HG03064 (cell line): Measurements from ENCODE around the gene BMP15.

Experiments
- ATAC-seq: cut with Tn5 transposase; IDR thresholded peaks from one replicate; pipeline ENCODE4 v1.9.1; 2021; ENCODE audit warnings: low read depth; ENCODE audit not compliant: unreplicated experiment

BMP15 gene

DNA sequence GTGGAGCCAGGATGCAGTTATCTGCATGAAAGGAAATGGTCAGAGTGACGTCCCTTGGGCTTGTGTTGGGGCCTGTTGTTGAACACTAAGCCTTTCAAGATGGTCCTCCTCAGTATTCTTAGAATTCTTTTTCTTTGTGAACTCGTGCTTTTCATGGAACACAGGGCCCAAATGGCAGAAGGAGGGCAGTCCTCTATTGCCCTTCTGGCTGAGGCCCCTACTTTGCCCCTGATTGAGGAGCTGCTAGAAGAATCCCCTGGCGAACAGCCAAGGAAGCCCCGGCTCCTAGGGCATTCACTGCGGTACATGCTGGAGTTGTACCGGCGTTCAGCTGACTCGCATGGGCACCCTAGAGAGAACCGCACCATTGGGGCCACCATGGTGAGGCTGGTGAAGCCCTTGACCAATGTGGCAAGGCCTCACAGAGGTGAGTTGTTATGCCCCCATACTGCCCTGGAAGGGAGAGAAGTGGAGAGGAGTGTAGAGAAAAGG is at the start of gene BMP15:
Gene BMP15 (plus strand): TSS at position 51 of the 492 bp plus-strand sequence. CDS start 49 bp downstream, at position 100.
- ATAC-seq = no peak

DNA sequence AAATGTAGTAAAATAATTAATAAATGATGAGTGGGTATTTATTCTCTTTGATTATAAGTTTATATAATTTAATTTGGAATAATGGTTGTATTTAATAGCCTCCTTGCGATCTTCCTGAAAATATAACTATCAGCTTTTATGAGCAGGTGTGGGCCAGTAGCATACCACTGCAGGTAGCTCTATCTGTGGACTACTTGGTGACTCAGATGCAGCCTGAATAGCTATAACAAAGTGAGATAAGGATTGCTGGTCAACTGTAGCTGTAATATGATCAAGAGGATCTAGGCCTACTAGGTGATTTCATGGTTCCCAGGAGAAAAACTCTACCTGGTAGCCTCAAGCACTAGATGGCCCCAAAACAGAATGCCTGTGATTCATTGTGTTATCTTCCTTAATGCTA is 47.1 kb upstream of the BMP15 start:
- ATAC-seq = no peak

DNA sequence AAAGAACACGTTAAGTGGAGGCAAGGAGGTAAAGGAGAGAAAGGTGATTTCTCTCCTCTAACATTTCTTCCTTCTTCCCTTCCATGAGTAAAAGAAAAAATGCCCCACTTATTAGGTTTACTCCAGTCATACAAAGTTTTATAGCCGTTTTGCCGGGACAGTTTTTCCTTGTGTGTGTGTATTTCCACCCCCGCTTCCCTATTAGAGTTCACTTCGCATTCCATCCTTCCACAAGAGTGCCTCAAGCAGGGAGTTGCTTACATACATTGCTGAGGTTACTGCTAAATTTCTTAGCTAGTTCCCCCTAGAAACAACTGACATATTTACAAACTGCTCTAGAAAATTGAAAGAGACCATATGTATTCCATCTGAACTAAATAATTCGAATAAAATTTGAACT is 45.2 kb upstream of the BMP15 start:
- ATAC-seq = no peak

DNA sequence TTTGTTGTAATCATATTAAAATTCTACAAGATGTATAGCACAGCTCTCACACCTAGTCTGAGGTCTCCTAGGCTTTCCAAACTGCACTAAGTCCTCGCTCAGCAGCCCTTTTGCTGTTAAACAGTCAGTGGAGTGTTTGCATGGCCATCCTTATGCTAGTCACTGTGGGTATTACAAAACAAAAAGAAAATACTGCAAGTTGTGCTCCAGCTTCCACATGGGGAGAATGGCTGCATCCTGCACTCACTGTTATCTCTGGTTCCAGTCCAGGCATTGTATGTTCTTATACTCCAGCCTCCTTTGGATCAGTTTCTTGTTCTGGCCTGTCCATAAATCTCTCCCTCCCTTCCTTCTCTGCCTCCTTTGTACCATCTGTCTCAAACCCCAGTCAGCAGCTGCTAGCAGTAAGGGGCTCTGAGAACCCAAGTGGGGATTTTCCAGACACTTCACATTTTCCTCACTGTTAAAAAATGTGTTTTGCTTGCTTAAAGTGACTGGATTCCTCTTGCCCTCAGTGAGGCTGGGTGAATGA is 38.5 kb upstream of the BMP15 start:
- no peak for ATAC-seq

DNA sequence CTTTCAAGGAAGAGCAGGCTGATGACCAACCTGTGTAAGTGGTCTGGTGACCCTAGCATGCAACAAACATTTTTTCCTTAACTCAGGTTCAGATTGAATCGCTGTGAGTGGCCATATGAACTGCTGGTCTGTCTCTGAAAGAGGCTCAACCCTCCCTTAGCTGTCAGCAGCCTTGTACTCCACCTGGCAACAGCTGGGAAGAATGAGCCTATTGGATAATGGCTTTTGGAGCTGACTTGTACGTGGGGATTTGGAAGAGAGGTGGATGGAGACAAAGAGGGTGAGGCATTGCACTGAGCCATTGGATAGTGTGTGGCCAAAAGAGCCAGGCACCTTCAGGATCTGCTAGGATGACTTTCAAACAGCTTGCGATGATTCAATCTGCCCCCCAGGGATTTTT is 35.7 kb upstream of the BMP15 start:
- no peak for ATAC-seq

DNA sequence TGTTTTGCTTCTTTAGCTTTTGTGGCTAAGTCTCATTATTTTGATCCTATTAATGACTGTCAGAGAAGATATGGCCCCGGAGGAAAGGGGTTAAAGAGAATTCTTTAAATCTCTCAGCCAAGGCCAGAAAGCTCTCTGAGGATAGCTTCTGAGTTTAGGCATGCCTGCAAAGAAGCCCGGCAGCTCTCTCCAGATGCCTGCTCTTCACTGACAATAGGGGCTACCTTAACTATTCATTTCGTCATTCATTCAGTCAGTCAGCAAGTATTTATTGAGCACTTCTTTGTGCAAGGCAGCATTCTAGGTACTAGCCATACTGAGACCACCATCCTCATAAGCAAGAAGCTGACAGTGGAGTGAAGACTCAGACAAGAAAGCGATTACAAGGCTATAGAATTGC is 34.0 kb upstream of the BMP15 start:
- ATAC-seq = no peak

DNA sequence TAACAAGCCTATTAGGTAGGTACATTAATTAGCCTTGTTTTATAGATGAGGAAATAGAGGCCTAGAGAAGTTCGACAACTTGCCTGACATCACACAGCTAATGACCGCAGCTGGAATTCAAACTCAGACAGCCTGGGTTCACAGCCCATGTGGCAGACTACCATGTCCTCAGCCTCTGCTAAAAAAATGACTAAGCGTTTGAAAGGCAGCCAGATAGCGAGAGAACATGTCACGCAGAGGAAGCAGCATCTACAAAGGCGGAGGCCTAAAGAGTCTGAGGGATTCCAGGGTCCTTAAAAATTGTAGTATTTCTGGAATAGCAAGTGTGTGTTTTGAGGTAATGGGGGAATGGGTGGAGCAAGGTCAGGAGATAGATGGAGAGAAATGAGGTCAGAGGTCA is 33.2 kb upstream of the BMP15 start:
- no peak for ATAC-seq

DNA sequence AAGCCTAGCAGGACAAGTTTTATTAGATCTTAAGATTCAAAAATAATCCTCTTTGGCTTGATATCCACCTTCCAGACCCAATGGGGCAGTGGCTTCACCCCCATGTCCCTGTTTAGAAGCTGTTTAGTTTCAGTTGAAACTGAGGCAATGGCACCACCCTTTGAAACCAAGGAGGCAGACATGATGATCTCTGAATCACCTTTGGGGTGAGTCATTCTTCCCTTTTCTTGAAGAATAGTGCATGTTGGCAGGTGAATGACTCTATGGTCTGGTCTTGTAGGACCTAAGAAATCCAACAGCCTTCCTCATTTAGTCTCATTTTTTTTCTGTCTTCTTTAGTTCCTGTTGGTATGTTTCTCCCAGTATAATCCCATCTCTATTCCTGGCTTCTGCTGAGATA is 29.5 kb upstream of the BMP15 start:
- ATAC-seq = no peak

DNA sequence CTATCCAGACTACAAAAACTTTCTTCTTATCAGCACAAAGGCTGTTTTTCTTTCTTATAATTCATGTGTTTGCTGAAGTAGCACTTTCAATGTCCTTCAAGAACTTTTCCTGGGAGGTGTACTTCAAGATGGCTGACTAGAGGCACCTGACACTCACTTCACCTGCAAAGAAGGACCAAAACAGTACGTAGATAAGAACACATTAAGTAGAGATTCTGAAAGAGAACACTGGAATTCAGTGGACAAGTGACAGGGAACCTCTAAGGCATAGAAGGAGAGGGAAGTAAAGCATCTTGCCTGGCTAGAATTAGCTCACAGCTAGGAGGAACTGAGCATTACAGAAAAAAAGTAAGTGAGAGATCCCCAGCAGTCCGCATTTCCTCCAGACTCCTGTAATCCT is 21.7 kb upstream of the BMP15 start:
- no peak for ATAC-seq

DNA sequence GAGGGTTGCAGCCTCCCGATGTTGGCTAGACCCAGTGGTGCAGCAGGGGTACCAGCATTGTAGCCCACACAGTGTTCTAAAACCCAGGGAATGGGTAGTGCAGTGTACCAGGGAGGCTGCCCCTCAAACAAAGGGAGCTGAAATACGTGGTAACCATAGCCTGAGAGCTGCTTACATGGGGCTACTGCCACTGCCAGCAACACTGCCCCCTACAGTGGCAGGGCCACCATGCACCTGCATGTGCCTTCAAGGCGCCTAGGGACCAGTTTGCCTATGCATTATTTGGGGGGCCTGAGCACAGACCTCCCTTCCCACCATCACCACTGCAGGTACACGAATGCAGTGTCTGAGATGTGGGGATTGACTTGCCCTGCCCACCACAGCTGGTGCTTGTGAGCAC is 21.0 kb upstream of the BMP15 start:
- ATAC-seq = no peak

DNA sequence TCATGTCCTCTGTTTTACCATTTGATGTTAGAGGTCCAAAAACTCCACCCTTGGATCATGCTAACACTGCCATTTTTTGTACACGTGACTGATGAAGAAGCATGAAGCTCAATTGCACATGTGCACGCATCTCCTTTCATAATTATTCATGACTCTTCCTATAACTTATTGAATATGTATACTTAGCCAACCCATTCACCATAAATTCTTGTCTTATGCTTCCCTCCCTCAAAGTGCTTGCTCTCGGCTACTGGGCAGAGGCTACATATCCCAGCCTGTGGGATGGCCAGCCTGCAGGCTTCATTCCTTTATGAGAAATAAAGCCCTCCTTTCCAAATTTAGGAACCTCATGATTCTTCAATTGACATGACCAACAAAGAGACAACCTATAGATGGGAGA is 17.5 kb upstream of the BMP15 start:
- ATAC-seq = no peak

DNA sequence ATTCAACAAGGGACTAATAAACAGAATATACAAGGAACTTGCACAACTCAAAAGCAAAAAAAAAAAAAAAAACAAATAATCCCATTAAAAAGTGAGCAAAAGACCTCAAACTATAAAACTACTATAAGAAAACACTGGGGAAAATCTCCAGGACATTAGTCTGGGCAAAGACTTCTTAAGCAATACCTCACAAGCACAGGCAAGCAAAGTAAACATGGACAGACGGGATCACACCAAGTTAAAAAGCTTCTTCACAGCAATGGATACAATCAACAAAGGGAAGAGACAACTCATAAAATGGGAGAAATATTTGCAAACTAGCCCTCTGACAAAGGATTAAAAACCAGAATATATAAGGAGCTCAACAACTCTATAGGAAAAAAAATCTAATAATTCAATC is 17.1 kb upstream of the BMP15 start:
- no peak for ATAC-seq

DNA sequence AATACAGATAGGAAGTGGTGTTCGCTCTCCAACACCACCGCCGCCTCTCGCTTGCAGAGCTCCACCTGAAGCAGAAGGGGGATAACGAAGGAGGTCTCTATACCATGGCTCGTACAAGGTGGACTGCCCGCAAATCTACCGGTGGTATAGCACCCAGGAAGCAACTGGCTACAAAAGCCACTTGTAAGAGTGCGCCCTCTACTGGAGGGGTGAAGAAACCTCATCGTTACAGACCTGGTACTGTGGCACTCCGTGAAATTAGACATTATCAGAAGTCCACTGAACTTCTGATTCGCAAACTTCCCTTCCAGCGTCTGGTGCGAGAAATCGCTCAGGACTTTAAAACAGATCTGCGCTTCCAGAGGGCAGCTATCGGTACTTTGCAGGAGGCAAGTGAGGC is 5.2 kb upstream of the BMP15 start:
- ATAC-seq = no peak

DNA sequence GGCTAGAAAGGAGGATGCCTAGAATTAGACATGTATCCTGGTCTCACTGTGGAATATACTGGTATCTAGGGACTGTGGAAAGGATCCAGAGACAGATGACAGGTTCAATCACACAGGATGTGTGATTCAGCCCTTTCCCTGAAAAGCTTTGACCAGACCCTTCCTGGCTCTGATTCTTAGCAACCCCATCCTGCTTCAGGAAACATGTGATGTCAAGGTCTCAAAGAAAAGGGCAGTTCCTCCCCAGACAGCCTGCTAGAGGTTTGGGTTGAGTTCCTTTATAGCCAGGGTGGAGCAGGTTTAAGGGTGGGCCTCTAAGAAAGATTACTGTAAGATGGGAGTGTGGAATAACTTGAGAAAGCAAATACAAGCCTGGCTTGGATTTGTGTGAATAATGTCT is 3.0 kb downstream of the BMP15 start:
- ATAC-seq = no peak

DNA sequence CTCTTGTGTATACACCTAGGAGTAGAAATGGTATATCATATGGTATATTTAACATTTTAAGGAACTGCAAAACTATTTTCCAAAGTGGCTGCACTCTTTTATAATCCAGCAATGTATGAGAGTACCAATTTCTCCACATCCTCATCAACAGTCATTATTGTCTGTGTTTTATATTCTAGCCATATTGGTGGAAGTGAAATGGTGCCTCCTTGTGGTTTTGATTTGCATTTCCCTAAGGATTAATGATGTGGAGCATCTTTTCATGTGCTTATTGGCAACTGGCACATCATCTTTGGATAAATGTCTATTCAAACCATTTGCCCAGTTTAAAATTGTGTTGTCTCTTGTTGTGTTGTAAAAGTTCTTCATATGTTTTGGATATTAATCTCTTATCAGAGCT is 9.6 kb downstream of the BMP15 start:
- ATAC-seq = no peak

DNA sequence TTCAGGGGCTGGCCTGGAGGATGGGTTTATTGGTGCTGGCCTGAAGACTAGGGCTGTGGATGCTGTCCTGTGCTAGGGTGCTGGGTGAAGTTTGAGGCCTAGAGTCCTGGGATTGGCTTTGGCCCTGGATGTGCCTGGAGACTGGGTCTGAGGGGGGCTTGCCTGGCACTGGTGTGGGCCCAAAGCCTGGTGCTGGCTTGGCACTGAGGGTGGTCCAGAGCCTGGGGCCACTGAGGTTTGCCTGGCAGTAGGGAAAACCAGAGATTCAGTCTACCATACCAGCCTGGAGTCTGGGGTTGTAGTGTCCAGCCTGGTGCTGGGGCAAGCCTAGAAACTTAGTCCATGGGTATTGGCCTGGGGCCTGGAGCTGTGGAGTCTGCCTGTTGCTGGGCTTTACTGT is 16.6 kb downstream of the BMP15 start:
- ATAC-seq = no peak

DNA sequence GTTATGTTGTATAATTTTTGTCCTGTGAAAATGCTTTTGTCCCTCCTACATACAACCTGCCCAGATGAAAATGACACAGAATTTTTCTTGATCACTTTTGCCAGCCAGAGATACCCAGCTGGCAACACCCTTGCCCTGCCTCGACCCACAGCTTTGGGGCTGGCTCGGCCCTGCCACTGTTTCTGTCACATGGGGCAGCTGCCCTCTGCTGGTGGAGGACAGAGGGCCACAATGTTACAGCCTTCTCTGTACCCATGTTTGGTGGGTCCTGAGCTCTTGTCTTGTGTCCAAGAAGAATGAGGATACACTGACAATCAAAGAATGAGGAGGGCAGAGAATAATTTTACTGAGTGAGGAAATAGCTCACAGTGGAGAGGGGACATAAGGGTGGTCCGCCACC is 31.1 kb downstream of the BMP15 start:
- ATAC-seq = no peak

DNA sequence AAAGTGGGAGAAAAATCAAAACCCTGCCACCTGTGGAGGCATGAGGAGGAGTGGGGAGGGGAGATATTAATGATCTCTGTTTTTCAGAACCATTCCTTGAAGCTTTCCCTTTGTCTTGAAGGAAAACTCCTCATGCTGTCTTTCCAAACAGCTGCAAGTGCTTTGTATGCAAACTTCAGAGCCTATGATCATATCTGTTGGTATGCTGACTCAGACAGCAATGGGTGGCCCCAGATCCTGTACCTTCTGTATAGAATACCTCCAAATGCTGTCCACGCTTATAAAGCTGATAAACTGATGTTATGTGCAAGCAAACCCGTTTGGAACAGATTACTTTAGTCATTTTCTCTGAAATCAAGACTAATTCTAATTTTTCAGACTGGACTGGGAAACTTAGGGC is 31.9 kb downstream of the BMP15 start:
- ATAC-seq = no peak

DNA sequence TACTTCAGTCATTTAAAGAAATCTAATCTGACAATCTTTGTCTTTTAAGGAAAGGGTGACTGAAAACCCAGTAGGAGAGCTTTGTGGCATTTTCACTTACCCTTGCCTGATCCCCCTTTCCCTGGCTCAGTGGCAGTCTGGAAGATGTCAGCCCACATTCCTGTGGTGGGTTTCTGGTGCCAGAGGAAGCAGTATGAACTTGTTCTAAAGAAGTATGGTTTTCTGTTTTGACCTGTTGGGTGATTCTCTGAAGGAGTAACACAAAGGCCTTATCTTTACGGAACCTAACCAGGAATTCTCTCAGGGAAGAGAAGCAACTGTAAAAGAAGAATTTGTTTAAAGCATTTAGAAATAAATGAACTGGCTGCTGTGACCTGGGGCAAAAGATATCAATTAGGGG is 41.9 kb downstream of the BMP15 start:
- ATAC-seq = no peak

DNA sequence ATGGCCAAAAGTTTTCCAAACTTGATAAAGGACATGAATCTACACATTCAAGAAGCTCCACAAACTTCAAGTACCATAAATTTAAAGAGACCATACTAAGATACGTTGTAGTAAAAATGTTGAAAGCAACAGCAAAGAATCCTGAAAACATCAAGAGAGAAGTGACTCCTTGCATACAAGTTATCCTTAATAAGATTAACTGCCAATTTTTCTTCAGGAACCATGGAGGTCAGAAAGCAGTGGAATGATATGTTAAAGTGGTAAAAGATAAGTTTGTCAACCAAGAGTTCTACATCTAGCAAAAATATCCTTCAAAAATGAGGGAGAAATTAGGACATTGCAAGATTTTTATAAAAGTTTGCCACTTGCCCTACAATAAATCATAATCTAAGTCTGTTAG is 43.3 kb downstream of the BMP15 start:
- no peak for ATAC-seq

DNA sequence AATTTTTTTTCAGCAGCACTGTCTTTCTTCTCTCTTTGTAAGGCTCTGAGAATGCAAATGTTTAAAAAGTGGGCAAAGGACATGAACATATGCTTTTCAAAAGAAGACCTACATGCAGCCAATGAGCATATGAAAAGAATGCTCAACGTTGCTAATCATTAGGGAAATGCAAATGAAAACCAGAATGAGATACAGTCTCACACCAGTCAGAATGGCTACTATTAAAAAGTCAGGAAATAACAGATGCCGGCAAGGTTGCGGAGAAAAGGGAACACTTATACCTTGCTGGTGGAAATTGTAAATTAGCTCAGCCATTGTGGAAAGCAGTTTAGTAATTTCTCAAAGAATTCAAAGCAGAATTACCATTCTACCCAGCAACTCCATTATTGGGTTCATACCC is 51.6 kb downstream of the BMP15 start:
- ATAC-seq = no peak

DNA sequence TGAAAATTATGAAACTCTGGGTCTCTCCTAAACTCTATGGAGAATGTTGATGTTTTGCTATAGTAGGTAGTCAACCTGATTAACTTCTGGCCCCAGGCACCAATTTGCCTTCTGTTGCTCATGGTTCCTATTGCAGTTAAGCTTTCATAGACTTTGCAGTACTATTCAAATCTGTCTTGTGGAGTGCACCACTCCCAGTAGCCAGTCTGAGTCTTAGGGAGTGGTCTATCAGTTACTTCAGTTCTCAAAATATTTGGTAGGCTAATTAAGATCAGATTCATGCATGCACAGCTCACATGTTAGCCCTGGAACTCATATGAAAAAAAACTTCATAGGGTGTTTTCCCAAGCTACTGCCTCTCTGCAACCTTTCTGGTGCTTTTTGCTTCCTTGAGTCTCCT is 53.3 kb downstream of the BMP15 start:
- ATAC-seq = no peak
